Measurements from ENCODE around the gene RPS19BP1.

Gene RPS19BP1

DNA sequence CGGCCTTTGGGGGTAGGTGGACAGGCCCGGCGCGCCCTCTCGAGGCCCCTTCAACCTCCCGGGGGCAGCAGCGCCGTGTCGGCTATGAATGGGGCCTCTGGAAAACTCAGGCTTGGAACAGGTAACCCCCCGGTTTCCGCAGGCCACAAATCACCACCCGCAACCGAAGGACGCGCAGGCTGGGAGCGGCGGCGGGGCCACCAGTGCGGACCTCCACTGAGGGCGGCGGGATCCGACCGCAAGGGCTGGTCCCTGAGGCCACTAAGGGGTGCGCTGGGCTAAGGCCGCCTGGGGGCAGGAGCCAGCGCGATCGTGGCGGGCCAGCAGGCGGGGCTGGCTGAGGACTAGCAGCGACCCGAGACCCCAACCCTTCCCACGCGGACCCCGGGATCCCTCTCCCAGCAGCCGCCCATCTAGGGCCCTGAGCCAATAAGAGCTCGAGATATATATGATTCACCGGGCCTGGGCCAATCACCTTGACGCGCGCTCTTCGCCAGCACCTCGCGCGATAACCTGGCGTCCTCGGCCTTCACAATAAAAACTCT is 12.8 kb downstream of the RPS19BP1 start:
- peak; percentile 97 for DNase-seq (ENCODE audit: extremely low read depth, low read depth)
- peak overlapping the region; percentile 88 for H3K4me3 ChIP-seq (replicated peaks; ENCODE audit: low read depth, low read length)
- TF ChIP-seq, protein P1, sequence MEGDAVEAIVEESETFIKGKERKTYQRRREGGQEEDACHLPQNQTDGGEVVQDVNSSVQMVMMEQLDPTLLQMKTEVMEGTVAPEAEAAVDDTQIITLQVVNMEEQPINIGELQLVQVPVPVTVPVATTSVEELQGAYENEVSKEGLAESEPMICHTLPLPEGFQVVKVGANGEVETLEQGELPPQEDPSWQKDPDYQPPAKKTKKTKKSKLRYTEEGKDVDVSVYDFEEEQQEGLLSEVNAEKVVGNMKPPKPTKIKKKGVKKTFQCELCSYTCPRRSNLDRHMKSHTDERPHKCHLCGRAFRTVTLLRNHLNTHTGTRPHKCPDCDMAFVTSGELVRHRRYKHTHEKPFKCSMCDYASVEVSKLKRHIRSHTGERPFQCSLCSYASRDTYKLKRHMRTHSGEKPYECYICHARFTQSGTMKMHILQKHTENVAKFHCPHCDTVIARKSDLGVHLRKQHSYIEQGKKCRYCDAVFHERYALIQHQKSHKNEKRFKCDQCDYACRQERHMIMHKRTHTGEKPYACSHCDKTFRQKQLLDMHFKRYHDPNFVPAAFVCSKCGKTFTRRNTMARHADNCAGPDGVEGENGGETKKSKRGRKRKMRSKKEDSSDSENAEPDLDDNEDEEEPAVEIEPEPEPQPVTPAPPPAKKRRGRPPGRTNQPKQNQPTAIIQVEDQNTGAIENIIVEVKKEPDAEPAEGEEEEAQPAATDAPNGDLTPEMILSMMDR (IDR thresholded peaks at IDR 0.05; ENCODE audit: low read depth, low read length, missing control alignments): no peak

GRCh38 chr22:39518996-39519680 is 13.4 kb downstream of the RPS19BP1 start:
- DNase-seq (ENCODE audit: extremely low read depth, low read depth): no peak
- H3K4me3 ChIP-seq (replicated peaks; ENCODE audit: low read depth, low read length): peak overlapping the region; percentile 88
- TF ChIP-seq, protein P1 (IDR thresholded peaks at IDR 0.05; ENCODE audit: low read depth, low read length, missing control alignments): no peak

DNA sequence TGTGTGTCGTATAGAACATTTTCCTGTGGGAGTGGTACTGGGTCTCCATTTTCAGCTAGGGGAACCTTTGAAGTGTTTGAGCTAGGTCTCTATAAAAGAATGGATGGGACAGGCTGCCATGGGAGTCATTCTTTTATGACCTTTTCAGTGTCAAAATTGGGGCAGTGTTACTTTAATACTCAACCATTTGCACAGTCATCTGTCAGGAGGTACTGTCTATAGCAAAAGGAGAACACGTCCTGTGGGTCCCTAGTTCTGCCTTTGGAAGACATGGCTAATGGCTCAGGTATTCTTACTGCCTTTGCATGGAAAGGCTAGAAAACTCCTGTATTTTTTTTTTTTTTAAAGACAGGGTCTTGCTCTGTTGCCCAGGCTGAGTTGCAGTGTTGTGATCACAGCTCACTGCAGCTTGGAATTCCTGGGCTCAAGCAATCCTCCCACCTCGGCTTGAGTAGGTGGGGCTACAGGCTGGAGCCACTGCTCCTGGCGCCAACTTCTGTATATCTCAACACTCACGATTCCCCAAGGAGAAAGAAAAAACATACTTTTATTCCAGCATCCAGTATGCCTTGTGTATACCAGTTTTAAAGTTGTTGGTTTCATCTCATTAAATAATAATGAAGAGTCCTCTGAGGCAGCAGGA is 14.3 kb downstream of the RPS19BP1 start:
- H3K4me3 ChIP-seq (replicated peaks; ENCODE audit: low read depth, low read length): peak overlapping the region; percentile 88
- DNase-seq (ENCODE audit: extremely low read depth, low read depth): no peak
- TF ChIP-seq, protein P1 (IDR thresholded peaks at IDR 0.05; ENCODE audit: low read depth, low read length, missing control alignments): no peak

GRCh38 chr22:39517470-39517869 is 15.1 kb downstream of the RPS19BP1 start:
- H3K4me3 ChIP-seq (replicated peaks; ENCODE audit: low read depth, low read length): no peak overlapping the region
- no peak for DNase-seq (ENCODE audit: extremely low read depth, low read depth)
- TF ChIP-seq, protein P1 (IDR thresholded peaks at IDR 0.05; ENCODE audit: low read depth, low read length, missing control alignments): no peak

GRCh38 chr22:39515266-39516050 is 17.1 kb downstream of the RPS19BP1 start:
- no peak overlapping the region for H3K4me3 ChIP-seq (replicated peaks; ENCODE audit: low read depth, low read length)
- TF ChIP-seq, protein P1 (IDR thresholded peaks at IDR 0.05; ENCODE audit: low read depth, low read length, missing control alignments): no peak
- DNase-seq (ENCODE audit: extremely low read depth, low read depth): no peak

DNA sequence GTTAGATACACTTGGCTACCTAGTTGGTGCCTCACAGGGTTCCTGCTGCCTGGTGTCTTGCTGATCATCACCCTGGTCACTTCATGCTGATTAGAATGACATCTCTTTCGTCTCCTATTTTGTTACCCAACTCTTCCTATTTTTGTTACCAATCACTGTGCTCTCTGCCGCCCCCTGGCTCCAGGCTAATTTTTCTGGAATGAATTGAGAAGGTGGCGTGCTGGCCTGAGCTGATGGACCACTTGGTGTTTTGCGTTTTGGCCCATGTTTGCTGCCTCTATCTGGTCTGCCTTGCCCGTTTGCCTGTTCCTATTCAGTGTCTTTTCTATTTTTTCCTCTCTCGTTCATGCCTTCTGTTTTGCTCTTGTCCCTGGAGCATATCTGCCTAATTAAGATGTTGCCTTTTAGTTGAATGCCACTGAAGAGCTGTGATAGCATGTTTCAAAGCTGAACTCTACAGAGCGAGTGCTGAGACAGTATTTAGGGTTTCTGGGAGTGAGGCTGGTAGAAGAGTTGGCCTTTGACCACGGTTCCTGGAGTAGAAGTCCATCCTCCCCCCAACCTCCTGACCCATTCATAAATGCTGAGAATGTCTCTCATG is 18.1 kb downstream of the RPS19BP1 start:
- TF ChIP-seq, protein P1 (IDR thresholded peaks at IDR 0.05; ENCODE audit: low read depth, low read length, missing control alignments): peak; percentile 77
- H3K4me3 ChIP-seq (replicated peaks; ENCODE audit: low read depth, low read length): no peak overlapping the region
- DNase-seq (ENCODE audit: extremely low read depth, low read depth): no peak

All from HFF-Myc (cell line).